H9 (cell line): ENCODE data around the gene SPANXN2. TPM values are rescaled to one million over a fixed set of nuclear protein-coding genes. Genes with fewer than 3 reads are reported as not detected.

Source experiments
- DNase-seq: peaks from one replicate; pipeline ENCODE4 v3.0.0-alpha.2; 2017
- H2AFZ ChIP-seq: one replicate; pipeline ENCODE4 v1.6.1; 2013; ENCODE audit warnings: mild to moderate bottlenecking, low read length, control low read depth, moderate library complexity
- H2AK5ac ChIP-seq: 2 replicates; pipeline ENCODE4 v1.6.1; 2013; ENCODE audit warnings: low read length, control low read depth, mixed read lengths; ENCODE audit not compliant: insufficient read length
- H2BK120ac ChIP-seq: one replicate; pipeline ENCODE4 v1.6.1; 2013; ENCODE audit warnings: low read depth, mild to moderate bottlenecking, low read length, control low read depth, inconsistent platforms; ENCODE audit not compliant: poor library complexity, severe bottlenecking
- H2BK12ac ChIP-seq: 2 replicates; pipeline ENCODE4 v1.6.1; 2013; ENCODE audit warnings: low read length, control low read depth, mixed read lengths, low read depth; ENCODE audit not compliant: insufficient read length
- H2BK15ac ChIP-seq: 2 replicates; pipeline ENCODE4 v1.6.1; 2013; ENCODE audit warnings: low read depth, low read length, control low read depth
- H2BK20ac ChIP-seq: one replicate; pipeline ENCODE4 v1.6.1; 2013; ENCODE audit warnings: low read depth, mild to moderate bottlenecking, low read length, control low read depth, inconsistent platforms; ENCODE audit not compliant: poor library complexity, severe bottlenecking
- H2BK5ac ChIP-seq: 2 replicates; pipeline ENCODE4 v1.6.1; 2013; ENCODE audit warnings: low read length, control low read depth, mixed read lengths; ENCODE audit not compliant: insufficient read length
- H3K14ac ChIP-seq: 2 replicates; pipeline ENCODE4 v1.6.1; 2013; ENCODE audit warnings: low read length, control low read depth; ENCODE audit not compliant: insufficient read depth
- H3K18ac ChIP-seq: 2 replicates; pipeline ENCODE4 v1.6.1; 2013; ENCODE audit warnings: low read depth, mild to moderate bottlenecking, mixed read lengths, low read length, control low read depth; ENCODE audit not compliant: insufficient read length
- H3K23ac ChIP-seq: 2 replicates; pipeline ENCODE4 v1.6.1; 2013; ENCODE audit warnings: low read length, control low read depth, mixed read lengths, low read depth; ENCODE audit not compliant: insufficient read length
- H3K23me2 ChIP-seq: 2 replicates; pipeline ENCODE4 v1.6.1; 2013; ENCODE audit warnings: low read depth, mild to moderate bottlenecking, mixed read lengths, low read length, control low read depth; ENCODE audit not compliant: insufficient read length, poor library complexity, severe bottlenecking
- H3K27ac ChIP-seq: 2 replicates; pipeline ENCODE4 v1.5.1; 2013; ENCODE audit warnings: low read length, control low read depth, mixed read lengths, low read depth; ENCODE audit not compliant: insufficient read length
- H3K27me3 ChIP-seq: 2 replicates; pipeline ENCODE4 v1.6.1; 2013; ENCODE audit warnings: low read length, control low read depth, inconsistent platforms; ENCODE audit not compliant: insufficient read depth
- H3K4ac ChIP-seq: 2 replicates; pipeline ENCODE4 v1.6.1; 2013; ENCODE audit warnings: low read depth, mild to moderate bottlenecking, control low read depth, inconsistent platforms, low read length, moderate library complexity
- H3K4me1 ChIP-seq: 2 replicates; pipeline ENCODE4 v1.6.1; 2013; ENCODE audit warnings: low read length, control low read depth, inconsistent platforms; ENCODE audit not compliant: insufficient read depth
- H3K4me2 ChIP-seq: 2 replicates; pipeline ENCODE4 v1.6.1; 2013; ENCODE audit warnings: low read length, control low read depth, mixed read lengths; ENCODE audit not compliant: insufficient read length, insufficient read depth
- H3K56ac ChIP-seq: 2 replicates; pipeline ENCODE4 v1.6.1; 2013; ENCODE audit warnings: low read depth, mild to moderate bottlenecking, mixed read lengths, low read length, control low read depth; ENCODE audit not compliant: insufficient read length
- H3K79me1 ChIP-seq: 2 replicates; pipeline ENCODE4 v1.6.1; 2013; ENCODE audit warnings: low read depth, mild to moderate bottlenecking, moderate library complexity, low read length, control low read depth, inconsistent platforms; ENCODE audit not compliant: insufficient read depth, poor library complexity, severe bottlenecking
- H3K79me2 ChIP-seq: 2 replicates; pipeline ENCODE4 v1.6.1; 2013; ENCODE audit warnings: low read length, control low read depth, inconsistent platforms; ENCODE audit not compliant: insufficient read depth
- H3K9ac ChIP-seq: 2 replicates; pipeline ENCODE4 v1.6.1; 2013; ENCODE audit warnings: low read length, control low read depth, mixed read lengths; ENCODE audit not compliant: insufficient read length; ENCODE audit errors: extremely low read depth
- H3K9me3 ChIP-seq: one replicate; pipeline ENCODE4 v1.6.1; 2013; ENCODE audit warnings: low read depth, low read length, inconsistent platforms; ENCODE audit not compliant: control insufficient read depth
- H3T11ph ChIP-seq: one replicate; pipeline ENCODE4 v1.6.1; 2013; ENCODE audit warnings: mild to moderate bottlenecking, low read length, control low read depth, inconsistent platforms
- H4K20me1 ChIP-seq: one replicate; pipeline ENCODE4 v1.6.1; 2013; ENCODE audit not compliant: control insufficient read depth, insufficient read length, insufficient read depth
- H4K5ac ChIP-seq: 2 replicates; pipeline ENCODE4 v1.6.1; 2013; ENCODE audit warnings: low read depth, mild to moderate bottlenecking, mixed read lengths, low read length, control low read depth; ENCODE audit not compliant: insufficient read length
- H4K8ac ChIP-seq: replicated peaks from 2 replicates; pipeline ENCODE4 v1.6.1; 2013; ENCODE audit warnings: low read length, control low read depth, mixed read lengths, low read depth; ENCODE audit not compliant: insufficient read length
- H4K91ac ChIP-seq: 2 replicates; pipeline ENCODE4 v1.6.1; 2013; ENCODE audit warnings: low read depth, mild to moderate bottlenecking, moderate library complexity, mixed read lengths, low read length, control low read depth; ENCODE audit not compliant: insufficient read length
- H3K27ac Mint-ChIP-seq, 3 experiments: 2 replicates in 2 of 3; 3 replicates in 1 of 3; pipeline ENCODE4 v1.8.0; 2020 to 2021; ENCODE audit warnings: mixed read lengths in 3 of 3, mild to moderate bottlenecking in 1 of 3, moderate library complexity in 1 of 3
- H3K27me3 Mint-ChIP-seq: 2 replicates; pipeline ENCODE4 v1.8.0; 2021; ENCODE audit warnings: low read depth, mild to moderate bottlenecking, moderate library complexity, mixed read lengths
- H3K36me3 Mint-ChIP-seq, 3 experiments: 2 replicates in 2 of 3; 3 replicates in 1 of 3; pipeline ENCODE4 v1.8.0; 2020 to 2021; ENCODE audit warnings: low read depth in 3 of 3, mixed read lengths in 3 of 3; ENCODE audit not compliant: insufficient read depth in 1 of 3
- H3K4me1 Mint-ChIP-seq, 2 experiments: 2 replicates each; pipeline ENCODE4 v1.8.0; 2020; ENCODE audit warnings: mixed read lengths in 2 of 2
- H3K4me3 Mint-ChIP-seq, 2 experiments: 2 replicates in 1 of 2; 3 replicates in 1 of 2; pipeline ENCODE4 v1.8.0; 2020 to 2021; ENCODE audit warnings: mild to moderate bottlenecking in 2 of 2, mixed read lengths in 2 of 2, moderate library complexity in 1 of 2
- H3K9me3 Mint-ChIP-seq, 2 experiments: 2 replicates in 1 of 2; 3 replicates in 1 of 2; pipeline ENCODE4 v1.8.0; 2020; ENCODE audit warnings: mild to moderate bottlenecking in 2 of 2, mixed read lengths in 2 of 2, moderate library complexity in 1 of 2
- CTCF ChIP-seq: fragments of 200-600 bp; sonication (generic); conservative IDR thresholded peaks from 3 replicates; pipeline ENCODE4 v1.8.0; 2021; ENCODE audit warnings: antibody characterized with exemption, mild to moderate bottlenecking
- WGBS: extraction: QIAGEN DNeasy Blood & Tissue Kit; methylation state at CpG from one replicate; pipeline ENCODE4 v1.1.7; 2013; ENCODE audit warnings: missing lambda C conversion rate, low lambda C conversion rate, mixed read lengths; ENCODE audit not compliant: insufficient read length; ENCODE audit errors: extremely low coverage; 5-methylcytosine and 5-hydroxymethylcytosine counted together
- total RNA-seq: library from RNA; stranded (reverse); gene quantifications from 2 replicates; pipeline ENCODE4 v1.2.1, GENCODE V29; 2021

SPANXN2 gene
- total RNA-seq, 1 experiment from 2014 or later = not detected

- Histone ChIP-seq H2BK12ac (no peak overlapping the region), H3K79me1 (no peaks in the 10 kb centered on the region), H3K56ac (no peak overlapping the region), H3K23me2 (no peaks in the 10 kb centered on the region), H3K9ac (no peak overlapping the region), H2BK120ac (peak overlapping the region; percentile 48), H3K9me3 (peaks cover 13% of the 10 kb centered on the region), H4K8ac (no peak overlapping the region), H2BK5ac (no peak overlapping the region), H3T11ph (no peak overlapping the region), H4K5ac (no peak overlapping the region), H3K23ac (no peak overlapping the region), H3K27ac (no peak overlapping the region), H3K4me1 (no peaks in the 10 kb centered on the region), H3K4ac (no peak overlapping the region), H2AFZ (no peak overlapping the region), H2BK20ac (no peak overlapping the region), H3K18ac (no peak overlapping the region), H3K27me3 (no peaks in the 10 kb centered on the region), H2BK15ac (no peak overlapping the region), H2AK5ac (no peak overlapping the region), H4K20me1 (no peaks in the 10 kb centered on the region), H4K91ac (no peak overlapping the region), H3K4me2 (no peak overlapping the region), H3K79me2 (no peaks in the 10 kb centered on the region), H3K14ac (no peak overlapping the region)
- no peak overlapping the region for H3K4me3 Mint-ChIP-seq
- TF ChIP-seq CTCF = no peak
- no peak for DNase-seq
- H3K27me3 Mint-ChIP-seq = no peaks in the 10 kb centered on the region
- H3K9me3 Mint-ChIP-seq = peaks cover 39% of the 10 kb centered on the region in 2 experiments
- no peaks in the 10 kb centered on the region for H3K4me1 Mint-ChIP-seq
- H3K36me3 Mint-ChIP-seq = no peaks in the 10 kb centered on the region
- WGBS = no CpG with 5 or more reads among the region's 5 CpGs
- H3K27ac Mint-ChIP-seq = no peak overlapping the region
These were observed 56.8 kb downstream of the SPANXN2 start for GRCh38 chrX:143663755-143664154.

Other genes starting within 250 kb of the SPANXN2 start
- gene SPANXN3, start 203.3 kb downstream of the SPANXN2 start, total RNA-seq = not detected in 2 replicates
- 1.5 and 2.1 TPM in 2 replicates for gene SLITRK4, start 84.7 kb downstream of the SPANXN2 start, total RNA-seq
- not detected in 2 replicates for gene UBE2NL, start 163.3 kb upstream of the SPANXN2 start, total RNA-seq